OCI-LY7 (cell line): ENCODE results near the gene PLCXD1. TPM values are rescaled to one million over a fixed set of nuclear protein-coding genes. Genes with fewer than 3 reads are reported as not detected.

Experiments used
- BruUV-seq: library from RNA; stranded (reverse); fragments of 400-500 nt; replicated peaks from 2 replicates; lab custom pipeline; 2021; lab: Mats Ljungman, UMichigan
- CTCF ChIA-PET: fragments of 300-600 bp; sonication (Branson Sonifier 250); formaldehyde crosslinking; loops from one replicate; lab custom pipeline; 2022; ENCODE audit warnings: antibody characterized with exemption; ENCODE audit not compliant: unreplicated experiment; lab: Charles Lee
- POLR2A ChIA-PET: fragments of 300-600 bp; sonication (Branson Sonifier 250); formaldehyde crosslinking; loops from one replicate; lab custom pipeline; 2022; ENCODE audit warnings: antibody characterized with exemption; lab: Charles Lee
- DNase-seq: peaks from one replicate; pipeline ENCODE4 v3.0.0-alpha.2; 2015; ENCODE audit warnings: low spot score
- H2AFZ ChIP-seq: fragments of 200-600 bp; sonication (generic), shearing (Covaris generic); 2 replicates; pipeline ENCODE4 v1.6.1; 2014; ENCODE audit warnings: mild to moderate bottlenecking, antibody characterized with exemption, low read length, moderate library complexity
- H3K27ac ChIP-seq: fragments of 200-600 bp; sonication (generic); 2 replicates; pipeline ENCODE4 v1.5.1; 2014; ENCODE audit warnings: mixed run types, low read depth, mild to moderate bottlenecking, moderate library complexity, low read length, inconsistent platforms; ENCODE audit not compliant: poor library complexity, severe bottlenecking
- H3K36me3 ChIP-seq: fragments of 200-600 bp; sonication (generic); 2 replicates; pipeline ENCODE4 v1.6.1; 2014; ENCODE audit warnings: mild to moderate bottlenecking, antibody characterized with exemption, low read length, moderate library complexity, mixed read lengths; ENCODE audit not compliant: insufficient read depth
- H3K4me1 ChIP-seq: fragments of 200-600 bp; sonication (generic); 2 replicates; pipeline ENCODE4 v1.5.1; 2014; ENCODE audit warnings: mild to moderate bottlenecking, low read length; ENCODE audit not compliant: insufficient read depth, poor library complexity, severe bottlenecking
- H3K4me2 ChIP-seq: fragments of 200-600 bp; sonication (generic); 2 replicates; pipeline ENCODE4 v1.6.1; 2014; ENCODE audit warnings: mild to moderate bottlenecking, low read length
- H3K4me3 ChIP-seq: fragments of 200-600 bp; sonication (generic); 2 replicates; pipeline ENCODE4 v1.5.1; 2014; ENCODE audit warnings: mild to moderate bottlenecking, low read depth, low read length; ENCODE audit not compliant: poor library complexity, severe bottlenecking
- H3K79me2 ChIP-seq: fragments of 200-600 bp; sonication (generic); 2 replicates; pipeline ENCODE4 v1.6.1; 2016; ENCODE audit warnings: low read depth, mild to moderate bottlenecking, low read length, moderate library complexity, mixed read lengths; ENCODE audit not compliant: insufficient read depth
- H3K9me2 ChIP-seq: fragments of 200-600 bp; sonication (generic); 2 replicates; pipeline ENCODE4 v1.6.1; 2016; ENCODE audit warnings: mild to moderate bottlenecking, low read length, mixed read lengths; ENCODE audit not compliant: insufficient read depth
- H3K9me3 ChIP-seq: fragments of 200-600 bp; sonication (generic); 2 replicates; pipeline ENCODE4 v1.6.1; 2014; ENCODE audit warnings: mild to moderate bottlenecking, mixed run types, low read length, mixed read lengths
- H4K20me1 ChIP-seq: fragments of 200-600 bp; sonication (generic); 2 replicates; pipeline ENCODE4 v1.6.1; 2014; ENCODE audit warnings: mild to moderate bottlenecking, antibody characterized with exemption, low read length, moderate library complexity, mixed read lengths; ENCODE audit not compliant: insufficient read depth
- CTCF ChIP-seq: fragments of 200-600 bp; sonication (generic); conservative IDR thresholded peaks from 2 replicates; pipeline ENCODE4 v1.5.1; 2014; ENCODE audit warnings: mild to moderate bottlenecking, antibody characterized with exemption, low read length, moderate library complexity, mixed read lengths
- EZH2phosphoT487 ChIP-seq: fragments of 200-600 bp; sonication (generic); IDR thresholded peaks from 2 replicates; pipeline ENCODE4 v1.6.1; 2018; ENCODE audit warnings: low read depth, borderline replicate concordance, mild to moderate bottlenecking, mixed run types, antibody characterized with exemption, low read length, moderate library complexity, mixed read lengths
- intact Hi-C: fragments of 100-400 bp; cut with micrococcal nuclease; formaldehyde crosslinking; loops from one replicate; pipeline ENCODE4 v1.10.0; 2022; ENCODE audit not compliant: unreplicated experiment
- total RNA-seq, 2 experiments: library from RNA; depleted of rRNA in 1 of 2; stranded (reverse); fragments of >200 nt in 1 of 2; shearing (Covaris generic) in 1 of 2; gene quantifications; 2 replicates each; pipeline ENCODE4 v1.2.3, GENCODE V29; 2014 to 2022

PLCXD1 gene
- total RNA-seq, 2 experiments from 2014 or later = 86.0 to 133 TPM

- ChIA-PET CTCF (no interaction called here), POLR2A (no interaction called here)
- Histone ChIP-seq H3K79me2 (peaks cover 6% of the 10 kb centered on the region; the same call in 1 of the 2 replicates), H3K4me1 (peaks cover 8% of the 10 kb centered on the region), H3K36me3 (peaks cover 63% of the 10 kb centered on the region), H3K4me2 (no peak overlapping the region), H3K9me3 (no peaks in the 10 kb centered on the region), H2AFZ (no peak overlapping the region), H3K4me3 (no peak overlapping the region), H3K9me2 (no peaks in the 10 kb centered on the region), H4K20me1 (no peaks in the 10 kb centered on the region; the same call in 1 of the 2 replicates), H3K27ac (no peak overlapping the region)
- TF ChIP-seq CTCF = no peak
- no peak for TF ChIP-seq EZH2phosphoT487
- BruUV-seq = no TSS peak
- no peak for DNase-seq
- intact Hi-C loops = no loop called here
Measured at GRCh38 chrX:314781-315595, 33.8 kb downstream of the PLCXD1 start.

- Histone ChIP-seq H3K79me2 (peaks cover 6% of the 10 kb centered on the region; the same call in 1 of the 2 replicates), H3K27ac (no peak overlapping the region), H3K4me1 (peaks cover 16% of the 10 kb centered on the region), H3K9me2 (no peaks in the 10 kb centered on the region), H3K9me3 (no peaks in the 10 kb centered on the region), H3K4me3 (peak overlapping the region; percentile 14), H3K36me3 (peaks cover 51% of the 10 kb centered on the region), H2AFZ (no peak overlapping the region), H3K4me2 (peak overlapping the region; percentile 27; the same call in 1 of the 2 replicates), H4K20me1 (no peaks in the 10 kb centered on the region; the same call in 1 of the 2 replicates)
- TF ChIP-seq EZH2phosphoT487 = no peak
- TF ChIP-seq CTCF = no peak
- no TSS peak for BruUV-seq
- DNase-seq = no peak
- intact Hi-C loops = no loop called here
- ChIA-PET POLR2A (no interaction called here), CTCF (no interaction called here)
Measured at GRCh38 chrX:316351-317325, 35.5 kb downstream of the PLCXD1 start.
